K562 (cell line): ENCODE results near the gene UGP2. TPM values are rescaled to one million over a fixed set of nuclear protein-coding genes. Genes with fewer than 3 reads are reported as not detected.

ENCODE experiments used
- CBX2 ChIP-seq: fragments of 200-600 bp; sonication (generic); IDR thresholded peaks from one replicate; pipeline ENCODE4 v1.6.1; 2012; ENCODE audit warnings: mild to moderate bottlenecking, low read length, inconsistent platforms; ENCODE audit not compliant: insufficient read depth, poor library complexity, severe bottlenecking
- HBP1 ChIP-seq: fragments of 450-650 bp; formaldehyde crosslinking; IDR thresholded peaks from 2 replicates; pipeline ENCODE4 v1.4.0; 2022; ENCODE audit warnings: missing genetic modification characterization
- HDAC3 ChIP-seq: fragments of 450-650 bp; IDR thresholded peaks from 2 replicates; pipeline ENCODE4 v1.6.1; 2018; ENCODE audit warnings: borderline replicate concordance, mild to moderate bottlenecking, moderate library complexity; ENCODE audit not compliant: partially characterized antibody
- L3MBTL2 ChIP-seq: fragments of 450-650 bp; IDR thresholded peaks from 2 replicates; pipeline ENCODE4 v1.6.1; 2016; ENCODE audit warnings: mild to moderate bottlenecking, moderate library complexity
- PHF20 ChIP-seq: fragments of 450-650 bp; IDR thresholded peaks from 2 replicates; pipeline ENCODE4 v1.6.1; 2018; ENCODE audit not compliant: partially characterized antibody
- PRMT5 ChIP-seq: sonication (generic); formaldehyde crosslinking; IDR thresholded peaks from 2 replicates; pipeline ENCODE4 v1.5.0; 2020; ENCODE audit warnings: missing genetic modification reagents
- PTTG1 ChIP-seq: fragments of 450-650 bp; IDR thresholded peaks from 2 replicates; pipeline ENCODE4 v1.6.1; 2016; ENCODE audit warnings: low read depth, mild to moderate bottlenecking, missing genetic modification characterization, missing compliant biosample characterization
- RCOR1 ChIP-seq, 2 experiments: IDR thresholded peaks; 2 replicates each; pipeline ENCODE4 v1.6.1; 2012; ENCODE audit warnings: low read depth in 2 of 2, low read length in 2 of 2, borderline replicate concordance in 1 of 2, improper control_type of control experiment in 1 of 2
- ZBTB17 ChIP-seq: fragments of 450-650 bp; formaldehyde crosslinking; IDR thresholded peaks from 2 replicates; pipeline ENCODE4 v1.4.0; 2020; ENCODE audit warnings: mild to moderate bottlenecking
- ZBTB26 ChIP-seq: fragments of 450-650 bp; formaldehyde crosslinking; IDR thresholded peaks from 2 replicates; pipeline ENCODE4 v1.4.0; 2022; ENCODE audit warnings: missing genetic modification characterization
- ZNF318 ChIP-seq, 2 experiments: fragments of 450-650 bp; IDR thresholded peaks; 2 replicates each; pipeline ENCODE4 v1.6.1; 2016; ENCODE audit warnings: mild to moderate bottlenecking in 2 of 2, borderline replicate concordance in 1 of 2, low read depth in 1 of 2, moderate library complexity in 1 of 2
- polyA plus RNA-seq, 8 experiments: library from polyadenylated mRNA; depleted of rRNA in 4 of 8; stranded (reverse) in 5 of 8; unstranded in 3 of 8; fragments of >200 nt; fragmentation: Nextera tagmentation in 2 of 8; fragmentation: Illumina TruSeq in 1 of 8; extraction: Ambion mirVana in 2 of 8; extraction: Trizol in 1 of 8; gene quantifications; 2 replicates each; pipeline versions ENCODE4 v1.2.1 to v1.2.3, GENCODE V29; 2011 to 2014; ENCODE audit warnings: inconsistent platforms in 1 of 8, missing spikeins in 1 of 8
- total RNA-seq, 7 experiments: library from RNA; depleted of rRNA in 6 of 7; stranded (reverse); fragments of >200 nt in 6 of 7; fragmentation: Illumina TruSeq in 2 of 7; extraction: Trizol in 2 of 7; gene quantifications; 2 replicates each; pipeline versions ENCODE4 v1.2.1 to v1.2.3, GENCODE V29; 2011 to 2021; ENCODE audit warnings: low replicate concordance in 1 of 7
- TF ChIP-seq, protein P1 (sequence below): fragments of 450-650 bp; IDR thresholded peaks from 2 replicates; pipeline ENCODE4 v1.6.1; 2017; ENCODE audit warnings: mild to moderate bottlenecking, moderate library complexity

The UGP2 gene
- total and polyA plus RNA-seq, 9 of the 15 experiments (the other 6 are each of a cell fraction or from before 2014, with no cell fraction given) = 25.2 to 69.3 (median 58.9) TPM

GRCh38 chr2:63840785-63841253, 877 bp upstream of the UGP2 start (continued):
- TF ChIP-seq ZNF318 (IDR thresholded peaks at IDR 0.05; ENCODE audit: borderline replicate concordance in 1 of 2, low read depth in 1 of 2) (no peak), PTTG1 (tag) (no peak), PHF20 (peak; percentile 74), ZBTB26 (peak; percentile 90), HDAC3 (no peak), PRMT5 (CRISPR knock-in tag) (no peak), CBX2 (no peak), RCOR1 (IDR thresholded peaks at IDR 0.05; ENCODE audit: borderline replicate concordance in 1 of 2, low read depth in 2 of 2, low read length in 2 of 2) (peak in 1 of 2 experiments; percentile 33; a peak in 1 of 4 replicates), L3MBTL2 (peak; percentile 24; the same call in 1 of the 2 replicates), ZBTB17 (CRISPR knock-in tag) (peak; percentile 11; the same call in 1 of the 2 replicates), HBP1 (peak; percentile 65; the same call in 1 of the 2 replicates)
- TF ChIP-seq, protein P1, sequence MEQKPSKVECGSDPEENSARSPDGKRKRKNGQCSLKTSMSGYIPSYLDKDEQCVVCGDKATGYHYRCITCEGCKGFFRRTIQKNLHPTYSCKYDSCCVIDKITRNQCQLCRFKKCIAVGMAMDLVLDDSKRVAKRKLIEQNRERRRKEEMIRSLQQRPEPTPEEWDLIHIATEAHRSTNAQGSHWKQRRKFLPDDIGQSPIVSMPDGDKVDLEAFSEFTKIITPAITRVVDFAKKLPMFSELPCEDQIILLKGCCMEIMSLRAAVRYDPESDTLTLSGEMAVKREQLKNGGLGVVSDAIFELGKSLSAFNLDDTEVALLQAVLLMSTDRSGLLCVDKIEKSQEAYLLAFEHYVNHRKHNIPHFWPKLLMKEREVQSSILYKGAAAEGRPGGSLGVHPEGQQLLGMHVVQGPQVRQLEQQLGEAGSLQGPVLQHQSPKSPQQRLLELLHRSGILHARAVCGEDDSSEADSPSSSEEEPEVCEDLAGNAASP = no peak
